ENCODE measurements around the gene LYST. TPM values are rescaled to one million over a fixed set of nuclear protein-coding genes. Genes with fewer than 3 reads are reported as not detected.
A peak's percentile ranks its signal among the peaks of the same experiment; 100 is the strongest.
"Not testable (repeated sequence)": the region's sequence is repeated elsewhere in the genome, so short reads cannot be mapped to it uniquely, and the experiment has no call there.

Gene LYST, protein sequence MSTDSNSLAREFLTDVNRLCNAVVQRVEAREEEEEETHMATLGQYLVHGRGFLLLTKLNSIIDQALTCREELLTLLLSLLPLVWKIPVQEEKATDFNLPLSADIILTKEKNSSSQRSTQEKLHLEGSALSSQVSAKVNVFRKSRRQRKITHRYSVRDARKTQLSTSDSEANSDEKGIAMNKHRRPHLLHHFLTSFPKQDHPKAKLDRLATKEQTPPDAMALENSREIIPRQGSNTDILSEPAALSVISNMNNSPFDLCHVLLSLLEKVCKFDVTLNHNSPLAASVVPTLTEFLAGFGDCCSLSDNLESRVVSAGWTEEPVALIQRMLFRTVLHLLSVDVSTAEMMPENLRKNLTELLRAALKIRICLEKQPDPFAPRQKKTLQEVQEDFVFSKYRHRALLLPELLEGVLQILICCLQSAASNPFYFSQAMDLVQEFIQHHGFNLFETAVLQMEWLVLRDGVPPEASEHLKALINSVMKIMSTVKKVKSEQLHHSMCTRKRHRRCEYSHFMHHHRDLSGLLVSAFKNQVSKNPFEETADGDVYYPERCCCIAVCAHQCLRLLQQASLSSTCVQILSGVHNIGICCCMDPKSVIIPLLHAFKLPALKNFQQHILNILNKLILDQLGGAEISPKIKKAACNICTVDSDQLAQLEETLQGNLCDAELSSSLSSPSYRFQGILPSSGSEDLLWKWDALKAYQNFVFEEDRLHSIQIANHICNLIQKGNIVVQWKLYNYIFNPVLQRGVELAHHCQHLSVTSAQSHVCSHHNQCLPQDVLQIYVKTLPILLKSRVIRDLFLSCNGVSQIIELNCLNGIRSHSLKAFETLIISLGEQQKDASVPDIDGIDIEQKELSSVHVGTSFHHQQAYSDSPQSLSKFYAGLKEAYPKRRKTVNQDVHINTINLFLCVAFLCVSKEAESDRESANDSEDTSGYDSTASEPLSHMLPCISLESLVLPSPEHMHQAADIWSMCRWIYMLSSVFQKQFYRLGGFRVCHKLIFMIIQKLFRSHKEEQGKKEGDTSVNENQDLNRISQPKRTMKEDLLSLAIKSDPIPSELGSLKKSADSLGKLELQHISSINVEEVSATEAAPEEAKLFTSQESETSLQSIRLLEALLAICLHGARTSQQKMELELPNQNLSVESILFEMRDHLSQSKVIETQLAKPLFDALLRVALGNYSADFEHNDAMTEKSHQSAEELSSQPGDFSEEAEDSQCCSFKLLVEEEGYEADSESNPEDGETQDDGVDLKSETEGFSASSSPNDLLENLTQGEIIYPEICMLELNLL (N-terminal part only)
- 201 TPM for total RNA-seq (2013)
- 100 to 1,000 TPM in 1 of 3 donors, 10 to 100 TPM in 2; 46.3 to 128 (median 67.9) TPM for polyA plus RNA-seq
- 187 and 206 TPM in 2 replicates for polyA minus RNA-seq
- total RNA-seq: 330 to 879 (median 745) reads per million in 11 experiments

DNA sequence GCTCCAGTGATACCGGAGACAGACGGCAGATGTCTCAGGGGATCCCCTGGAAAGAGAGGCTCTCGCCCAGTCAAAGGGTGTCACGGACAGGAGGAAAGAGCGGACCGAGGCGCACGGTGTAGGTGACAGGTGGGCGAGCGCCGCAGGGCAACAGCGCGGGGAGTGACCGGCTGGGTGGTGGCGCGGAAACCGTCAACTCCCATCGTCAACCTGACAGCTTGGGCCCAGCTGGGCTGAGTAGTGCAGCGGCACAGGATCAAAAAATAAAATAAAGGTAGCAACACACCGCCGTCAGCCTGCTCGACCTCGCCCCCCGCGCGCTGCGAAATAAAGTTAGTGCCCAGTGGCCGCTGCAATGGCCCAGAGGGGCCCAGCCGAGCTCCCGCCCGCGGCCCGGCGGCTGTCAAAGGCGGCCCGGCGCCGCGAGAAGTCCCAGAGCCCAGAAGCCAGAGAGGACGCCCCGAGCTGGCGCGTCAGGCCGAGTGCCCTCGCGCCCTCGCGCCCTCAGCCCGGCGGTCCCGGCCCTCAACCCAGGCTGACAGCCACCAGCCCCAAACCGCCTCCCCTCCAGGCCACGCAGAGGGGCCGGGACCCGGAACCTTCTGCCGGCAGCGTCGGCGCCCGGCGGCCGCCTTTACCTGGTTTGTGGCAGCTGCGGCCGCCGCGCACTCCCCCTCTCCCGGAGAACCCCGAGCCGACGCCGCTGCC lies at the start of gene LYST:
TSS of gene LYST (minus strand) at position 702 of the 708 bp plus-strand sequence. CDS start 36,489 bp downstream, outside the sequence.
- under 1% methylated on average over 66 of the region's 71 CpGs for WGBS (ENCODE audit: insufficient coverage)
- no peaks in the 10 kb centered on the region for H3K27me3 ChIP-seq (ENCODE audit: control insufficient read depth in 2 of 2, insufficient read depth in 2 of 2, low read length in 2 of 2)
- Mint-ChIP-seq H3K27ac (peak within 1 kb of the TSS in 6 of 7 donors; percentile 96 to 99 (median 97)), H3K4me3 (peak within 1 kb of the TSS; percentile 83 to 98), H3K4me1 (peaks cover 48% of the 10 kb centered on the region), H3K36me3 (peaks cover 18 to 25% of the 10 kb centered on the region in 2 donors), H3K9me3 (no peaks in the 10 kb centered on the region), H3K27me3 (ENCODE audit: low read depth in 3 of 3) (no peaks in the 10 kb centered on the region)
- peaks cover 0 to 6% of the 10 kb centered on the region in 2 donors for H3K36me3 ChIP-seq (replicated peaks in 1 of 2; ENCODE audit: control insufficient read depth in 1 of 2, insufficient read depth in 2 of 2, low read length in 2 of 2)
- H3K9ac ChIP-seq (ENCODE audit: insufficient read depth, low read length, poor library complexity, severe bottlenecking): peak within 1 kb of the TSS; percentile 96
- H3K9me3 ChIP-seq (replicated peaks in 1 of 2; ENCODE audit: control insufficient read depth in 1 of 2, insufficient read depth in 1 of 2, low read length in 2 of 2): no peaks in the 10 kb centered on the region
- TF ChIP-seq, protein P1, sequence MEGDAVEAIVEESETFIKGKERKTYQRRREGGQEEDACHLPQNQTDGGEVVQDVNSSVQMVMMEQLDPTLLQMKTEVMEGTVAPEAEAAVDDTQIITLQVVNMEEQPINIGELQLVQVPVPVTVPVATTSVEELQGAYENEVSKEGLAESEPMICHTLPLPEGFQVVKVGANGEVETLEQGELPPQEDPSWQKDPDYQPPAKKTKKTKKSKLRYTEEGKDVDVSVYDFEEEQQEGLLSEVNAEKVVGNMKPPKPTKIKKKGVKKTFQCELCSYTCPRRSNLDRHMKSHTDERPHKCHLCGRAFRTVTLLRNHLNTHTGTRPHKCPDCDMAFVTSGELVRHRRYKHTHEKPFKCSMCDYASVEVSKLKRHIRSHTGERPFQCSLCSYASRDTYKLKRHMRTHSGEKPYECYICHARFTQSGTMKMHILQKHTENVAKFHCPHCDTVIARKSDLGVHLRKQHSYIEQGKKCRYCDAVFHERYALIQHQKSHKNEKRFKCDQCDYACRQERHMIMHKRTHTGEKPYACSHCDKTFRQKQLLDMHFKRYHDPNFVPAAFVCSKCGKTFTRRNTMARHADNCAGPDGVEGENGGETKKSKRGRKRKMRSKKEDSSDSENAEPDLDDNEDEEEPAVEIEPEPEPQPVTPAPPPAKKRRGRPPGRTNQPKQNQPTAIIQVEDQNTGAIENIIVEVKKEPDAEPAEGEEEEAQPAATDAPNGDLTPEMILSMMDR (IDR thresholded peaks at IDR 0.05): no peak
- DNase-seq: peak in 2 of 3 donors; percentile 53 to 68
- intact Hi-C loops (cut with micrococcal nuclease): loop anchor here in 1 of 2 donors (2.0 to 5.0 kb wide), 4 partner anchors 34 to 106 kb away; no protein-coding TSS in a partner anchor
- no peaks in the 10 kb centered on the region for H4K20me1 ChIP-seq (ENCODE audit: insufficient read depth, low read length)
- peak within 1 kb of the TSS; percentile 86 to 99 (median 93) for H3K4me3 ChIP-seq (replicated peaks in 1 of 3; ENCODE audit: low read depth in 2 of 3, low read length in 3 of 3)
- peaks cover 66% of the 10 kb centered on the region for H3K79me2 ChIP-seq (ENCODE audit: insufficient read depth, low read length)
- peak within 1 kb of the TSS; percentile 93 for H3K4me2 ChIP-seq (replicated peaks; ENCODE audit: extremely low read depth, low read length, poor library complexity, severe bottlenecking)
- H2AFZ ChIP-seq (ENCODE audit: insufficient read depth, low read depth, low read length, poor library complexity, severe bottlenecking): peak within 1 kb of the TSS; percentile 80
- peaks cover 49 to 54% of the 10 kb centered on the region in 2 donors for H3K4me1 ChIP-seq (ENCODE audit: control insufficient read depth in 1 of 2, insufficient read depth in 2 of 2, low read length in 2 of 2)
- peak within 1 kb of the TSS; percentile 97 to 98 for H3K27ac ChIP-seq (ENCODE audit: low read depth in 1 of 2, low read length in 2 of 2)

DNA sequence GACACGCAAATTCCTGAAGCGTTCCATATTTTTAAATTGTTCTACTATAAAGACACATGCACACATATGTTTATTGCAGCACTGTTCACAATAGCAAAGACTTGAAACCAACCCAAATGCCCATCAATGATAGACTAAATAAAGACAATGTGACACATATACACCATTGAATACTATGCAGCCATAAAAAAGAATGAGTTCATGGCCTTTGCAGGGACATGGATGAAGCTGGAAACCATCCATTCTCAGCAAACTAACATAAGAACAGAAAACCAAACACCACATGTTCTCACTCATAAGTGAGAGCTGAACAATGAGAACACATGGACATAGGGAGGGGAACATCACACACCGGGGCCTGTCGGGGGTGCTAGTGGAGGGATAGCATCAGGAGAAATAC lies 48.8 kb upstream of the LYST start:
- Mint-ChIP-seq H3K4me1 (peaks cover 64% of the 10 kb centered on the region), H3K4me3 (peak overlapping the region in 1 of 2 donors; percentile 7)
- WGBS (ENCODE audit: insufficient coverage): no CpG with 5 or more reads among the region's 4 CpGs

More for the DNA sequence above, 48.8 kb upstream of the LYST start:
- H3K9me3 Mint-ChIP-seq; H4K20me1 ChIP-seq (ENCODE audit: insufficient read depth, low read length); H3K36me3 ChIP-seq (replicated peaks in 1 of 2; ENCODE audit: control insufficient read depth in 1 of 2, insufficient read depth in 2 of 2, low read length in 2 of 2); DNase-seq; H3K36me3 Mint-ChIP-seq; H3K4me3 ChIP-seq (replicated peaks in 1 of 3; ENCODE audit: low read depth in 2 of 3, low read length in 3 of 3); H2AFZ ChIP-seq (ENCODE audit: insufficient read depth, low read depth, low read length, poor library complexity, severe bottlenecking); H3K4me2 ChIP-seq (replicated peaks; ENCODE audit: extremely low read depth, low read length, poor library complexity, severe bottlenecking); H3K9me3 ChIP-seq (replicated peaks in 1 of 2; ENCODE audit: control insufficient read depth in 1 of 2, insufficient read depth in 1 of 2, low read length in 2 of 2); H3K27me3 ChIP-seq (ENCODE audit: control insufficient read depth in 2 of 2, insufficient read depth in 2 of 2, low read length in 2 of 2); H3K9ac ChIP-seq (ENCODE audit: insufficient read depth, low read length, poor library complexity, severe bottlenecking); H3K27me3 Mint-ChIP-seq (ENCODE audit: low read depth in 3 of 3): not testable (repeated sequence)
- Histone ChIP-seq H3K79me2 (ENCODE audit: insufficient read depth, low read length) (peaks cover 15% of the 10 kb centered on the region), H3K27ac (ENCODE audit: low read depth in 1 of 2, low read length in 2 of 2) (peak overlapping the region in 1 of 2 donors; percentile 82), H3K4me1 (ENCODE audit: control insufficient read depth in 1 of 2, insufficient read depth in 2 of 2, low read length in 2 of 2) (peaks cover 55 to 58% of the 10 kb centered on the region in 2 donors)
- intact Hi-C loops (cut with micrococcal nuclease): loop anchor here (5.0 kb wide), 2 partner anchors 37 to 38 kb away; no protein-coding TSS in a partner anchor
- peak overlapping the region; percentile 90 to 99 (median 98) for H3K27ac Mint-ChIP-seq

Measured in CD14-positive monocyte (primary cell).